Stimulated activated CD8-positive, alpha-beta memory T cell treated with anti-CD3 and anti-CD28 coated beads, Interleukin-12 subunit alpha, Interleukin-12 subunit beta, amount 100 ng/mL, for 24 hours (primary cell): ENCODE results near the gene ZNF418.
"Not testable (repeated sequence)": the region's sequence is repeated elsewhere in the genome, so short reads cannot be mapped to it uniquely, and the experiment has no call there.

Experiments
- DNase-seq: peaks from one replicate; pipeline ENCODE4 v3.0.0-alpha.2; 2020; ENCODE audit errors: extremely low read depth

The ZNF418 gene

GRCh38 chr19:57934820-57935665 lies at the start of gene ZNF418:
Gene ZNF418 (minus strand): TSS chr19:57935402. CDS start chr19:57933822, 1,580 bp downstream.
- no peak for DNase-seq

- DNase-seq = no peak
Measured at GRCh38 chr19:57978586-57979289, 43.5 kb upstream of the ZNF418 start.

- no peak for DNase-seq
Measured at GRCh38 chr19:57974434-57974833, 39.2 kb upstream of the ZNF418 start, which contains the start of gene C19orf18. Gene C19orf18 (minus strand): TSS chr19:57974534. CDS start chr19:57974432, 102 bp downstream.

DNA sequence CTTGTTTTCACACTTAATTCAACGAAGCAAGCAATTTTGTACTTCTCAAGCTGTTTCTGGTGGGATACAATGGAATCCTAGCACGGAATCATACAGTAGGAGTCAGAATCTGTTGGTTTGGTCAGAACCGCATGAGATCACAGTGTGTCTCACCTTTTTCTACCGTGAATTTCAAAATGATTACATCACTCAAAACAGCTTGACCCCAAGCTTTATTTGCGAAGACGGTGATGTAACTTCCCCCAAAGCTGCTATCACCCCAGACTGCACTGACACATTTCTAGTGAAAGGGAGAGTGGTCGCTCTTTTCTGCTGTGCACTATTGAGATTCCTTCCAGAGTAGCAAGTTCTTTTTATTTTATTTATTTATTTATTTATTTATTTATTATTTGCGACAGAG lies 29.6 kb upstream of the ZNF418 start:
- DNase-seq = no peak

- no peak for DNase-seq
Measured at GRCh38 chr19:57961785-57962184, 26.6 kb upstream of the ZNF418 start.

- DNase-seq = no peak
Measured at GRCh38 chr19:57954996-57955395, 19.8 kb upstream of the ZNF418 start.

DNA sequence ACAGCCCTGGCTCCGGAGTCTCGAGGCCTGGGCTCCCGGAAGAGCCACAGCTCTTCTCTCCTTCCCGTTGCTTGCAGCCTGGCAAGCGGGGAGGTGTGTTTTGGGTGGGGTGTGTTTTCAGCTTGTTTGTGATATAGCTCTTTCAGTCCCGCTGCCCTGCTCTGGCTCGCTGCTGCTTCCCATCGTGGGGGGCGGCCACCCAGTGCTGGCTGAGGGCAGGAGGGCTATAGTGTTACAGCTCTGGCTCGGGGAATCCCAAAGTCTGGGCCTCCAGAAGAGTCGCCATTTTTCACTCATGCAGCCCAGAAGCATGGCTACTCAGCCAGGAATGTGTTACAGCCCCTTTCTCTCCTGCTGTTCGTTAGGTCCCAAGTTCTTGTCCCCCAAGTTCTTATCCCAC lies 14.5 kb upstream of the ZNF418 start:
- DNase-seq = no peak

DNA sequence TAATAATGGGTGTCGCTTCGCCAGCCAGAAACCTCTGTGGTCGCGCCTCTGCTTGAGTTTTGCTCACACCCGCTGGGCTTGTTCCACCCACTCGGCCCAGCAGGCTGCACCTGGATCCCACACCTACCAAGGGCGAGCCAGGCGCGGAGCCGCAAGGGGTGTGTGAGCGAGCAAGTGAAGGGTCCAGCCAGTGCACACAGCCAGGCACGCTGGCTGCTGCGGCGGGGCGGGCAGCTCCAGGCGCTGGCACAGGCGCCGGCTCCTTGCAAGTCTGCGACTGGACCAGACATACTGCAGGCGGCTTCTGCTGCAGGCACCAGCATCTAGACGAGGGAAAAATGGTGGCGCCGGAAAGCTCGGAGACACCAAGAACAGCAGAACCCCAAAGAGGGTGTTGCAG lies 14.1 kb upstream of the ZNF418 start:
- no peak for DNase-seq

DNA sequence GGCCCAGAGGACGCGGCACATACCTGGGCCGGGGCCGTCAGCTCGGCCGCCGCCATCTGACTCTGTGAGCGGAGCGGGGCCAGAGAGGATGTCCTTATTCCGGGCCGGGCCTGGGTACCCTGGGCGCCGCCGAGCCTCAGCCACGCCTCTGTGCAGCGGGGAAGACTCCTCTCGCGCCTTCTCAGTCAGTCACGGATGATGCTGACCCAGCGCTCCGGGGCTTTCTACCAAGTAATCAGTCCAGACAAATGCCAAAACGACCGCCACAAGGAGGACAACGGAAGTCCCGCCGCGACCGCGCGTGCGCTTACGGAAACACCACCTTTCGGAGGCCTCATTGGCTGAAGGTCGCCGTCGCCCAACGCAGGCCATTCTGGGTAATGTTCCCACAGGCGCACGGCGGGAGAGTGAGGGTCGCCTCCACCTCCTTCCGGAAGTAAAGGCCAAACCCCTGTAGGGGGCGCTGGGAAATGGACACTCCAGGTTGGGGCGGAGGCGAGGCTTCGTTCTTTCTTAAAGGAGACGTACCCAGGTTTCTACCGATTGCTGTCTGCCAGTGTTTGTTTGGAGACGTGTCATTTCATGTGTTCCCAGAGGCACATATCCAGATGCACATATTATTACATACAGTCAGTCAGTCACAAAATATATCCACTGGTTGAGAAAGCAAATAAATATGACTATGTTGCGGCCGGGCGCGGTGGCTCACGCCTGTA lies 12.4 kb upstream of the ZNF418 start, which contains the start of gene ZNF256:
TSS of gene ZNF256 (minus strand) at position 288 of the 716 bp plus-strand sequence. CDS start at position 56, 232 bp downstream.
- peak; percentile 86 for DNase-seq

DNA sequence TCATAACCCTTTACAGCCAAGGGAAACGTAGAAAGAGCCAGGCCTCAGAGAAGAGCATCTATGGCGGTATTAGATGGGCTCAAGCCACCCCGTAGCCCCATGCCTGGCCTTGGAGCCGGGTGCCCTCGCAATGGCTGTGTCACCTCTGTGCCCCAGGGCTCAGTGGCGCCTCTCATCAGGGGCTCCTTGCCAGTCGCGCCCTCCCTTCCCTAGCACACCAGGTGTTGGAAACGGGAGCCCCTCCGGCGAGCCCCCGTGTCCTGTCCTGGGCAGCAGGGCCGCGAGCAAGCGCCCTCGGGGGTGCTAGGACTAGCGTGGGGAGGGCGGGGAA lies 11.9 kb upstream of the ZNF418 start:
- no peak for DNase-seq

GRCh38 chr19:57946316-57946715 lies 11.1 kb upstream of the ZNF418 start:
- DNase-seq = no peak

GRCh38 chr19:57941593-57941992 lies 6.4 kb upstream of the ZNF418 start:
- DNase-seq = no peak

- no peak for DNase-seq
Measured at GRCh38 chr19:57935731-57936130, 529 bp upstream of the ZNF418 start.

GRCh38 chr19:57927587-57927986 lies 7.6 kb downstream of the ZNF418 start:
- no peak for DNase-seq

GRCh38 chr19:57916168-57916995 lies 18.8 kb downstream of the ZNF418 start, which contains the start of gene ZNF417:
Gene ZNF417 (minus strand): TSS chr19:57916592. CDS start chr19:57916411, 181 bp downstream.
- peak; percentile 64 for DNase-seq

DNA sequence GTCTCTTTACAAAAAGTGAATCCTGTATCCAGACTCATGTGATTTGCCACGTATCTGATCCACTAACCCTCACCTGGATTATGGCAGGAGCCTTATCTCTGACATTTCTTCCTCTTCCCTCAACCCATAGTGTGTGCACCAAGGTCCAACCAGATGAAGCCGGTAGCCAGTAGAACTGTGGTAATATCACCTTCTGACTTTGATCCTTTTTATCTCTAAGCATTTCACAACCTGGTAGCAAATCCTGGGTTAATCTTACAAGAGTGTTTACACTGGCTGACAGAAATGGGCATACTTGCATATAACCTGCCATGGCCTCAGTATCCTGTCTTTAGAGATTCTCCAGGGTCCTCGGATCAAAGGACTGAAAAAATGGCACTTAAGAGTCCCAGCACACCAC lies 20.7 kb downstream of the ZNF418 start:
- DNase-seq = no peak

GRCh38 chr19:57907394-57907793 lies 27.8 kb downstream of the ZNF418 start:
- no peak for DNase-seq

DNA sequence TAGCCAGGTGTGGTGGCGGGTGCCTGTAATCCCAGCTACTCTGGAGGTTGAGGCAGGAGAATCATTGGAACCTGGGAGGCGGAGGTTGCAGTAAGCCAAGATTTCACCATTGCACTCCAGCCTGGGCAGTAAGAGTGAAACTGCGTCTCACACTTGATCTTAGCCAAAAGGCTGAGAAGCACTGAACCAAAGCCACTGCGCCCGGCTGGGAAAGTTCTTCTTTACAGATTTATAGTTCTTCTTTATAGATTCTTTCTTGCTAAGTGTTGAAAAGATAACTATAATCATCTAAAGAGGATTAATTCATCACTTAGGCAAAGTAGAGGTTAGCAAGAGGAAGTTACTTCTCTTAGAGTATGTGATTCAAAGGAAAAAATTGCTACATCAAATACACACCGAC lies 29.9 kb downstream of the ZNF418 start:
- no peak for DNase-seq

DNA sequence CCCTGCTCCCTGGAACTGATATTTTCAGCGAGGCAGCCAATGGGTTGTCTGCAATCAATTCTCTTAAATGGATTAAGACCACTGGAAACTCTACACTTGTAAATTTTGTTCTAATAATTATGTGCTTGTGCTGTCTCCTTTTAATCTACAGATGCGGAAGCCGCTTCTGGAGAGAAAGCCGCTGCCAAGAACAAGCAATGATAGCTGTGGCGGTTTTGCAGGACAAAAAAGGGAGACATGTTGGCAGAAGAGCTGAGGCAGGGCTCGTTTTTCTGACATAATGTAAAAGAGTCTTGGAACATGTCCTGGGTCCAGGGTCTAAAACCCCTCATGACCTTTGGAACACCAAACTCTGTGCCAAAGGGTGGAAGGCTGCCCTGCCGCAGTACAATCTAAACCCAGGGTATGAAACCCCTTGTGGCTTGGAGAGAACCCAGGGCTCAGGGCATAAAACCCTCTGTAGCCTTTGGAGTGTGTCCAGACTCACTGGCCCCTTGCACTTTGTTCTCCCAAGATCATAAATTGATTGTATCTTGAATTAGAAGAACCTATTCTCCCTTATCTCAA lies 31.5 kb downstream of the ZNF418 start:
- no peak for DNase-seq

DNA sequence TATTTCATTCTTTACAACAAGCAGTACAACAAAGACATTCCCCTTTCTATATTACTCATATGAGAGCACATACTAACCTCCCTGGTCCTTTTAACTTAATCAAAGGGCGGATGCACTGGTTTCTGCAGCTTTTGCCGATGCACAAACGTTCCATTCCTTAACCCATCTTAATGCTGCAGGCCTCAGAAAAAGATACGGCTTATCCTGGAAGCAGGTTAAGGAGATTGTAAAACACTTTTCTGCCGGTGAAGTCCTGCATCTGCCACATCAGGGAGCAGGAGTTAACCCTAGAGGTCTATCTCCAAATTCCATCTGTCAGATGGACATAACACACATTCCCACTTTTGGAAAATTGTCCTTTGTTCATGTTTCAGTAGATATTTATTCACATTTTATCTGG lies 34.9 kb downstream of the ZNF418 start:
- no peak for DNase-seq

GRCh38 chr19:57890706-57891105 lies 44.5 kb downstream of the ZNF418 start:
- DNase-seq = not testable (repeated sequence)
